ENCODE results near the gene CCNA2.

- no peak for TF ChIP-seq FOXM1 (IDR thresholded peaks at IDR 0.05; ENCODE audit: borderline replicate concordance)
- TF ChIP-seq L3MBTL2 (conservative IDR thresholded peaks at IDR 0.05): no peak
- no peak for TF ChIP-seq SUZ12 (IDR thresholded peaks at IDR 0.05)
- no peak for TF ChIP-seq TARDBP (IDR thresholded peaks at IDR 0.05)
- TF ChIP-seq FOXK2 (IDR thresholded peaks at IDR 0.05): no peak
- no peak for TF ChIP-seq FOXA1 (IDR thresholded peaks at IDR 0.05)
- no peak for TF ChIP-seq ELF4 (IDR thresholded peaks at IDR 0.05)
- TF ChIP-seq LEF1 (IDR thresholded peaks at IDR 0.05; ENCODE audit: borderline replicate concordance): no peak
- TF ChIP-seq ZNF384 (IDR thresholded peaks at IDR 0.05): no peak
- no peak for TF ChIP-seq PKNOX1 (IDR thresholded peaks at IDR 0.05)
- TF ChIP-seq BHLHE40 (IDR thresholded peaks at IDR 0.05; ENCODE audit: borderline replicate concordance): no peak
Measured at GRCh38 chr4:121773883-121774282, 49.8 kb downstream of the CCNA2 start.

Measured in HEK293T (cell line).